Activated naive CD4-positive, alpha-beta T cell treated with anti-CD3 and anti-CD28 coated beads, Interleukin-2, amount 50 U/mL, for 24 hours (primary cell): ENCODE measurements around the gene AMY1A.
"Not testable (repeated sequence)": the region's sequence is repeated elsewhere in the genome, so short reads cannot be mapped to it uniquely, and the experiment has no call there.

ENCODE experiments used
- H3K27ac Mint-ChIP-seq: one replicate; pipeline ENCODE4 v1.8.0; 2021; ENCODE audit warnings: mild to moderate bottlenecking, mixed read lengths
- H3K27me3 Mint-ChIP-seq: one replicate; pipeline ENCODE4 v1.8.0; 2021; ENCODE audit warnings: mixed read lengths
- H3K36me3 Mint-ChIP-seq: one replicate; pipeline ENCODE4 v1.8.0; 2021; ENCODE audit warnings: mixed read lengths
- H3K4me1 Mint-ChIP-seq: one replicate; pipeline ENCODE4 v1.8.0; 2021; ENCODE audit warnings: mixed read lengths
- H3K4me3 Mint-ChIP-seq: one replicate; pipeline ENCODE4 v1.8.0; 2021; ENCODE audit warnings: mild to moderate bottlenecking, mixed read lengths
- H3K9me3 Mint-ChIP-seq: one replicate; pipeline ENCODE4 v1.8.0; 2021; ENCODE audit warnings: mixed read lengths

AMY1A gene

GRCh38 chr1:103655460-103655859 lies at the start of gene AMY1A:
Gene AMY1A, plus strand, starts transcription at chr1:103655760. Its CDS starts 571 bp downstream, at chr1:103656331.
- H3K4me3 Mint-ChIP-seq, H3K9me3 Mint-ChIP-seq, H3K36me3 Mint-ChIP-seq, H3K4me1 Mint-ChIP-seq, H3K27me3 Mint-ChIP-seq, H3K27ac Mint-ChIP-seq: not testable (repeated sequence)

GRCh38 chr1:103616362-103616761 lies 39.2 kb upstream of the AMY1A start:
- Mint-ChIP-seq H3K36me3 (no peaks in the 10 kb centered on the region), H3K4me3 (no peak overlapping the region), H3K9me3 (no peaks in the 10 kb centered on the region), H3K27me3 (no peaks in the 10 kb centered on the region), H3K27ac (no peak overlapping the region), H3K4me1 (no peaks in the 10 kb centered on the region)

- H3K4me1 Mint-ChIP-seq, H3K27ac Mint-ChIP-seq, H3K9me3 Mint-ChIP-seq, H3K27me3 Mint-ChIP-seq, H3K4me3 Mint-ChIP-seq, H3K36me3 Mint-ChIP-seq: not testable (repeated sequence)
Observed at GRCh38 chr1:103616994-103617477, 38.5 kb upstream of the AMY1A start, which contains the start of gene AMY2A. Gene AMY2A, plus strand, starts transcription at chr1:103617427. Its CDS starts 14 bp downstream, at chr1:103617441.

GRCh38 chr1:103627436-103627835 lies 28.1 kb upstream of the AMY1A start:
- not testable (repeated sequence) for H3K9me3 Mint-ChIP-seq, H3K27me3 Mint-ChIP-seq, H3K4me1 Mint-ChIP-seq, H3K4me3 Mint-ChIP-seq, H3K27ac Mint-ChIP-seq, H3K36me3 Mint-ChIP-seq

GRCh38 chr1:103641194-103641593 lies 14.4 kb upstream of the AMY1A start:
- not testable (repeated sequence) for H3K27ac Mint-ChIP-seq, H3K4me1 Mint-ChIP-seq, H3K36me3 Mint-ChIP-seq, H3K9me3 Mint-ChIP-seq, H3K4me3 Mint-ChIP-seq, H3K27me3 Mint-ChIP-seq

GRCh38 chr1:103643908-103644307 lies 11.7 kb upstream of the AMY1A start:
- H3K4me1 Mint-ChIP-seq, H3K27ac Mint-ChIP-seq, H3K36me3 Mint-ChIP-seq, H3K27me3 Mint-ChIP-seq, H3K9me3 Mint-ChIP-seq, H3K4me3 Mint-ChIP-seq: not testable (repeated sequence)

- not testable (repeated sequence) for H3K9me3 Mint-ChIP-seq, H3K36me3 Mint-ChIP-seq
Observed at GRCh38 chr1:103650305-103650704, 5.3 kb upstream of the AMY1A start.

GRCh38 chr1:103650889-103651288 lies 4.7 kb upstream of the AMY1A start:
- H3K4me3 Mint-ChIP-seq, H3K4me1 Mint-ChIP-seq, H3K9me3 Mint-ChIP-seq, H3K27me3 Mint-ChIP-seq, H3K27ac Mint-ChIP-seq, H3K36me3 Mint-ChIP-seq: not testable (repeated sequence)

More at GRCh38 chr1:103650305-103650704, 5.3 kb upstream of the AMY1A start:
- H3K4me1 Mint-ChIP-seq, H3K27me3 Mint-ChIP-seq, H3K4me3 Mint-ChIP-seq, H3K27ac Mint-ChIP-seq: not testable (repeated sequence)

GRCh38 chr1:103654133-103654532 lies 1.4 kb upstream of the AMY1A start:
- H3K27me3 Mint-ChIP-seq, H3K27ac Mint-ChIP-seq, H3K4me1 Mint-ChIP-seq, H3K36me3 Mint-ChIP-seq, H3K9me3 Mint-ChIP-seq, H3K4me3 Mint-ChIP-seq: not testable (repeated sequence)

GRCh38 chr1:103676335-103676734 lies 20.8 kb downstream of the AMY1A start:
- H3K27ac Mint-ChIP-seq, H3K27me3 Mint-ChIP-seq, H3K4me1 Mint-ChIP-seq, H3K36me3 Mint-ChIP-seq, H3K9me3 Mint-ChIP-seq, H3K4me3 Mint-ChIP-seq: not testable (repeated sequence)

GRCh38 chr1:103696110-103696509 lies 40.5 kb downstream of the AMY1A start, which contains the start of gene AMY1B:
Gene AMY1B, minus strand, starts transcription at chr1:103696210. Its CDS starts 571 bp downstream, at chr1:103695639.
- not testable (repeated sequence) for H3K9me3 Mint-ChIP-seq, H3K4me1 Mint-ChIP-seq, H3K27ac Mint-ChIP-seq, H3K27me3 Mint-ChIP-seq, H3K4me3 Mint-ChIP-seq, H3K36me3 Mint-ChIP-seq

- not testable (repeated sequence) for H3K36me3 Mint-ChIP-seq, H3K27ac Mint-ChIP-seq, H3K27me3 Mint-ChIP-seq, H3K4me1 Mint-ChIP-seq, H3K4me3 Mint-ChIP-seq, H3K9me3 Mint-ChIP-seq
Observed at GRCh38 chr1:103697430-103697829, 41.9 kb downstream of the AMY1A start.

GRCh38 chr1:103700669-103701068 lies 45.1 kb downstream of the AMY1A start:
- not testable (repeated sequence) for H3K9me3 Mint-ChIP-seq, H3K27me3 Mint-ChIP-seq, H3K4me3 Mint-ChIP-seq, H3K4me1 Mint-ChIP-seq, H3K27ac Mint-ChIP-seq, H3K36me3 Mint-ChIP-seq

- H3K27ac Mint-ChIP-seq, H3K36me3 Mint-ChIP-seq, H3K27me3 Mint-ChIP-seq, H3K9me3 Mint-ChIP-seq, H3K4me1 Mint-ChIP-seq, H3K4me3 Mint-ChIP-seq: not testable (repeated sequence)
Observed at GRCh38 chr1:103701256-103701655, 45.7 kb downstream of the AMY1A start.

- H3K27ac Mint-ChIP-seq, H3K4me1 Mint-ChIP-seq, H3K36me3 Mint-ChIP-seq, H3K9me3 Mint-ChIP-seq, H3K27me3 Mint-ChIP-seq, H3K4me3 Mint-ChIP-seq: not testable (repeated sequence)
Observed at GRCh38 chr1:103707670-103708069, 52.1 kb downstream of the AMY1A start.

GRCh38 chr1:103710381-103710780 lies 54.8 kb downstream of the AMY1A start:
- H3K27ac Mint-ChIP-seq, H3K4me1 Mint-ChIP-seq, H3K36me3 Mint-ChIP-seq, H3K27me3 Mint-ChIP-seq, H3K9me3 Mint-ChIP-seq, H3K4me3 Mint-ChIP-seq: not testable (repeated sequence)
